GM18868 (cell line): ENCODE measurements around the gene GATA2.

Experiments
- ATAC-seq: cut with Tn5 transposase; IDR thresholded peaks from one replicate; pipeline ENCODE4 v1.9.1; 2021; ENCODE audit warnings: mild to moderate bottlenecking, moderate library complexity; ENCODE audit not compliant: unreplicated experiment

GATA2 gene

DNA sequence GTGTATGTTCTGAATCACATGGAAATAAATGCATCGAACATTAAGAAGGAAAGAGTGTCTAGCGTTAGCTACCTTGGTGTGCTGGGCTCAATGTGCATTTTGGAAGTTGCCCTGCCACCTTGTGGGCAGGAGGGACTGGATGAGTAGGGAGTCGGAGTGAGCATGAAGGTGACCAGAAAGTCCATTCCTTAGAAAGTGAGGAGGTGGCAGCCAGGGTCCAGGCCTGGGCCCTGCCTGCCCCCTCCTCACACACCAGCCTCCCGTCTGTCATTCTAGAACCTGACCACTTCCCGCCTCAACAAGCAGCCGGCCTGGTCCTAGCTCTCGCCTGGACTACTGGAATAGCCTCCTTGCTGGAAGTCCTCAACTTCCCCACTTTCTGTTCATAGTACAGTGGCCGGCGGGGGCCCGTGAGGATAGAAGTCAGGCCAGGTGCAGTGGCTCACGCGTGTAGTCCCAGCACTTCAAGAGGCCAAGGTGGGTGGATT, 10.2 kb upstream of the GATA2 start:
- no peak for ATAC-seq

DNA sequence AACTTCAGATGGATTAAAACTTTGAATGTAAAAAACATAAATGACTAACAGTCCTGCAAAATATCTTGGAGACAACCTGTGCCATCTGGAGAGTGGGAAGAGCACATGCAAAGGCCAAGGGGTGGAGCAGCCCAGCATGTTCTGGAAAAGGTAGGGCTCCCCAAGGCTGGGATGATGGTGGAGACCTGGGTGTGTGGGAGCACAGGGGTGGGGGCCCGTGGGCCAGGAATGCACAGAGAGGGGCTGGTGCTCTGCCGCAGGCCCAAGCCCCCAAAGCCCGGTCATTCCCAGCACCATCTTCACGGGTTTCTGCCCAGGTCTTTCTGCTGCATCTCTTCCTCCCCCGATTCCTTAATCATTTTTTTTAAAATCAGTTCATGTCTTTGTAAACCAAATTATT, 9.7 kb upstream of the GATA2 start:
- no peak for ATAC-seq

DNA sequence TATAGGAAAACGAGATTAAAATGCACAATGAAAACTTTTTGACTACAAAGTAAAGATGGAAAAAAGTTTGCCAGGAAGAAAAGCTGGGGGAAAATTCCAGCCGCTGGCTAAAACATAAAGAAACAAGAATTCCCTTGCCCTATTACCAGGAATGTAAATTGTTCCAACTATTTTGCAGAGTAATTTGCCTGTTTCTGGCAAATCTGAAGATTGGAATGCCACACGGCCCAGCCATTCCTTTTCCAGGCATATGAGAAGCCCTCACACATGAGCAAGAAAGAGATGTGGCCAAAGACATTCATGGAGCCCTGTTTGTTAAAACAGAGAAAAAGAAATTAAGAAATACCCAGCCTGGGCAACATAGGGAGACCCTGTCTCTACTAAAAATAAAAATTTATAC, 8.4 kb upstream of the GATA2 start:
- no peak for ATAC-seq

DNA sequence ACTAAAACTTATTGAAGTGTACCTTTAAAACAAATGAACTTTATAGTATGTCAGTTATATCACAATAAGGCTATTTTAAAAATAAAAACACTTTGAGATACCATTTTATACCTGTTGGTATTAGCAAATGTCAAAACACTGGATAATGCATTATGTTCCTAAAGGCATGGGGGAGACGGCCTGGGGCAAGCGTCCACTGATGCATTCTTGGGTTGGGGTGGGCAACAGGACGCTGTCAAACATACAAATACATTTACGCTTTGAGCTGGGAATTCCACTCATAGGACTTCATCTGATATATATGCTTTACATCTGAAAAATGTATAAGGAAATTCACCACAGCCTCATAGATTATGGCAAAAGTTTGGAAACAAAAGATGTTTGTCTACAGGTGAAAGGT, 7.6 kb upstream of the GATA2 start:
- no peak for ATAC-seq

DNA sequence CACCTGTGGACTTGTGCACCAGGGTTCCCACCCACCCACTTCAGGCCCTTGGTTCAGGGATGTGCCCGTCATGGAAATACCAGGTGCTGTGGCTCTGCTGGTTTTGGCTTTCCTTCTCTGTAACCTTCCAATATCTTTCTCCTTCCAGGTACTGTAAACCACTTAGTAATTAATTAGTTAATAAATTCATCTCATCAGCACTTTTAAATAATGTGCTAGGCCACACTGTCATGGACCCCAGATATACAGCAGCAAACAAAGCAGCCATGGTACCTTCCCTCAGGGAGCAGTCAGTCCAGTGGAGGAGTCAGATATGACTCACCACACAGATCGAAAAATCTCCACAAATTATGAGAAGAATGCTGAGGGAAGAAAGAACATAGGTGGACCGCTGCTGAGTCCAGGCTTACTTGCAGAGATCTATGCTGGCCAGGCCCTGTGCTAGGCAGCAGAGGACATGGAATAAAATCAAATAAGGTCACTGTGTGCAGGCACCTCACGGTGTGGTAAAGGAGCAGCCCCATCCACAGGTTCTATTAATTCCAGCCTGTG, 6.8 kb upstream of the GATA2 start:
- no peak for ATAC-seq

DNA sequence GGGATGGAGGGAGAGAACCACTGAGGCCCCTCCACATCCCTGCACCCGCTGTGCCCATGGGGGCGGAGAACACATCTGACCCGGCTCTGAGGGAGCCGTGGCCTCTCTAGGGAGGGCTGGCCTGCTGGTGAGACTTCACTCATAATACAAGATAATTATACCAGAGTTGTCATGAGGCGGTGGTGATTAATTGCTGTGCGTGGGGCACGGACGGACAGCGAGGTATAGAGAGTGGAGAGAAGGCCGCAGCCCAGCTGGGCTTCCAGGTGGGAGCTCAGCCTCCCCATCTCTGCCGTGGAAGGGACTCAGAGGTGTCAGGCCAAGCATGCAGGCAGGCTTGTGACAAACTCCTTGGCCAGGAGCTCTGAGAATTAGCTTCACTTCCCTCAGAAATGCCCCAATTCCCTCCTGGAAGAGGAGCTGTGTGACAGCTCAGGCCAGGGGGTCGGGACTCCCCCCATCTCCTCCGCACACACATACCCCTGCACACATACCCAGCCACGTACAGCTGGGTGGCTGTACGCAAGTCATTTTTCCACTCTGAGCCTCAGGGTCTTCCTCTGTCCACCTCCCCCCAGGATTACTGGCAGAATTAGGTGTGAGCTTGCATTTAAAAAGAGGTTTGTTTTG, 6.0 kb upstream of the GATA2 start:
- no peak for ATAC-seq

DNA sequence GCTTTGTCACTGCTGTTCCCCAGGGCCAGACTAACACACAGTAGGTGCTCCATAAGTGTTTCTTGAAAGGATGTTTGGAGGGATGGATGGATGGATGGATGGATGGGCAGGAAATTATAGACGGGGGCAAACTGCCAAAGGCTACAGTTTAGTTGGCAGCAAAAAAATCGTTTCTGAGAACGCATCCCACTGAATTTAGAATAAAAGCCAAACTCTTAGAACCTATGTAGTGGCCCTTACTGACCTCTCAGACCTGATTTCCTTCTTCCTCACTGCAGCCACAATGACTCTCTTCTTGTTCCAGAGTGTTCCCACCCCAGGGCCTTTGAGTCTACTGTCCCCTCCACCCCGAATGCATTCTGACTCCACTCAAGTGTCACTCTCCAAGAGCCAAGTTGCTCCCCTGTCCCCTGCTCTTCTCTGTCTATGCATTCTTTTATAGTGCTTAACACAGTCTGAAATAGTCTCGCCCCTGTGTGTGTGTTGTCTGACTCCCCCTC, 5.2 kb upstream of the GATA2 start:
- no peak for ATAC-seq

DNA sequence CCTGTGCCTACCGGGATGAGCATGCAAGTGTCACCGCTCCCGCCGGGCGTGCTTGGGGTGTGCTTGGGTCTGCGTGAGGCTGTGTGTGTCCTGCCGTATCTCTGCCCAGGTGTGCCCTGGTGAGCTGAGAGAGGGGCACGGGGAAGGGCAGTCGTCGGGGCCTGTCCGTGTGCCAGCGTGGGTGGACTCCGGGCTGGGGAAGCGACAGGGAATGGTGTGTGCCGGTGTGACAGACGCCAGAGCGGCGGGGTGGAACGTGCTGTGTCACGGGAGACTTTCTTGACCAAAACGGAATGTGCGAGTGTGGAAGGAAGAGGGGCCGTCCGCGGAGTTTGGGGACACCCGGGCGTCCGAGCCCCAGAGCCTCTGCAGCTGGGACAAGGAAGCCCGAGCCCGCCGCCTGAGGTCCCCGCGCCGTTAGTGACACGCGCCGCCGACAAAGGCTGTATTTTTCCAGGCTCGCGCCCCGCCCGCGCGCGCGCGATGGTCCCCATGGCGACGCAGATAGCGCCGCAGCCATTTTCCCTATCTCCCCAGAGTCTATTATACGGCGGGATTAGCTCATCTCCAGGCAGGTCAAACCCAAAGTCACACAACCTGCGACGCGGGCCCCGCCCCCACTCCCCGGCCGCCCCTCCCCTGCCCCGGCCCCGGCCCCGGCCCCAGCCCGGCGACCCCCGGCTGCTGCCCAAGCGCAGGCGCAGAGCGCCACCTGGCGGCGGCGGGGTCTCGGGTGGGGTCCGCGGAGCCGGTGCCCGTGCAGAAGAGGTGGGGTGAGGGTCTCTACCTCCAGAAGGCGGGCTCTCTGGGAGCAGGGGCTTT, 4.5 kb upstream of the GATA2 start:
- peak; percentile 43 for ATAC-seq

DNA sequence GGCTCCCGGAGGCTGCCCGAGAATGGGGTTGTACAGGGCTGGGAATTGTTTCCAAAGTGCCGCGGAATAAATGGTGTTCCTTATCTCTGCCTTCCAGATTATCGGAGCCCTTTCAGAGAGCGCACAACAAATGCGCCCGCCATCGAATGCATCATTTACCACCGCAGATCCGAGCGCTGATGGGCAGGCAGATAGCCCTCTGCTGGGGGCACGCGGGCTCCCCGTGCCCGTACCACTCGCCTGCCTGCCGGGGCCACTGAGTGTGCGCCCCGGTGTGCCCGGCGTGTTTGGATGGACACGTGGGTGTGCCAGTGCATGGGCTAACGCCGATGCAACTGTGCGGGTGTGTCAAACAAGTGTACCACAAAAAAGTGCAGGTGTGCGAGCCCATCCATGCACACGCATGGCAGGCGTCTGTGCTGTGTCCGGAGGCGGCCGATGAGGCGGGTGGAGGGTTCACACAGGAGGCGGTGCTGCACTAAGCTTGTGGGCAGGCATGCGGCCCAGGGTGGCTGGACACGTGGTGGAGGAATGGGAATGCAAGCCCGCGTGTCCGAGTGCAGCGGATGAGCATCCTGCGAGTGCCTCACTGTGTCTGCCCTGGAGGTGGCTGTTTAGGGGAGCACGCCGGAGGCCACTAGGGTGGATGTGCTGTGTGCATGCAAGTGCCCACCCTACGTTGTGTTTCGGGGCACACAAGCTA, 3.8 kb upstream of the GATA2 start:
- no peak for ATAC-seq

DNA sequence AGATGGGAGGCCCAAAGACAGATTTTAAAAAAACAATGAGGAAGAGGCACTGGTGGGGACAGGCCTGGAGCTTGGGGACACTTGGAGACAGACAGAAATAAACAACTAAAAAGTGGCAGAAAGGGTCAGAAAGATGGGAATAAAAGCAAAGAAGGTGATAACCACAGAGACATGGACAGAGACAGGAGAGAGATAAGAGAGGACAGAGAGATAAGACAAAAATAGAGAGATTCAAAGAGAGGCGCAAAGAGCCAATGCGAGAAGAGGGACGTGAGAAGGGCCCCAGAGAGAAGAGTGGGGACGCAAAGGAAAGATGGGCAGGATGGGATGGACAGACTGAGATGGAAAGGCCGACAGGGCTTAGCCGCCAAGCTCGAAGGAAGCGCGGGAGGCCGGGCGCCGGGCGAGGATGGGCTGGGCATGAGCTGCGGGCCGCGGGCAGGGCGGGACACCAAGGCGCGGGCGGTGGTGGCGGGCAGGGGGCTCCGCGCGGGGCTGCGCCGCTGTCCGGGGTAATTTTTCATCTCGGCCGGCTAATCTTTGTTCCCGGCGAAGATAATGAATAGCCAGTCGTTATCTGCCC, 3.1 kb upstream of the GATA2 start:
- ATAC-seq = no peak

DNA sequence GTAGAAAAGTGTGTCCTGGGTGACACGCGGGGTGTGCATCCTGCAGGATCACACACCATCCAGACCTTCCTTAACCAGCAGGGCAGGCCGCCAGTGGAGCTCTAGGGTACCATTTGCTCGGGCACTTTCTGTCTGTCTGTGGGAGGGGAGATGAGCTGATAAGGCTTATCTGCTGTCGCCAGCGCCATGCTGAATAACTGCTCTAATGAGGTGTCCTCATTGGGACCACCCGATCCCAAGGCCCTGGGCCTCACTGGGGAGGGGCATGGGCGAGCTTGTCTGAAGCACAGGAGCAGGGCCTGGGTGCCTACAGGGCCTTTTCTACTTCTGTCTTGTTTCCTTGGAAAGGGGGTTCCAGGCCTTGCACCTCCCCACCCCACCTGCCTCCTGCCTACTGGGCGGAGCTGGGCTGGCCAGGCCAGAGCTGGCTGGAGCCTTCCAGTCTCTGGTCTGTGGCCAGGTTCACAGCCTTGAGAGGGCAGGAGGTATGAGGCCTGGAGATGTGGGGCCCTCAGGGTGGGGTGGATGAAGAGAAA, 2.5 kb upstream of the GATA2 start:
- ATAC-seq = no peak

DNA sequence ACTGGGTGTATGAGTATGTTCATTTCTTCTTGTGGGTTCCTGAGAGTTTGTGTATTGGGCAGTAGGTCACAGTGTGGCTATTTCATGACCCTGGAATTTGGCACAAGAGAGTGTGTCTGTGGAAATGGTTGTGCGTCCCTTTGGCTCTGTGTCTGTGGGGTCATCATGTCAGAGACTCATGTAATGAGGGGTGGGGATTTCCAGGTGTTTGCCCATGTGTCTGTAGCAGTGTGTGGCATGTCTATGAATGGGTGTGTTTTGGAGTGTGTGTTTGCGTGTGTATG, 1.3 kb upstream of the GATA2 start:
- ATAC-seq = no peak

DNA sequence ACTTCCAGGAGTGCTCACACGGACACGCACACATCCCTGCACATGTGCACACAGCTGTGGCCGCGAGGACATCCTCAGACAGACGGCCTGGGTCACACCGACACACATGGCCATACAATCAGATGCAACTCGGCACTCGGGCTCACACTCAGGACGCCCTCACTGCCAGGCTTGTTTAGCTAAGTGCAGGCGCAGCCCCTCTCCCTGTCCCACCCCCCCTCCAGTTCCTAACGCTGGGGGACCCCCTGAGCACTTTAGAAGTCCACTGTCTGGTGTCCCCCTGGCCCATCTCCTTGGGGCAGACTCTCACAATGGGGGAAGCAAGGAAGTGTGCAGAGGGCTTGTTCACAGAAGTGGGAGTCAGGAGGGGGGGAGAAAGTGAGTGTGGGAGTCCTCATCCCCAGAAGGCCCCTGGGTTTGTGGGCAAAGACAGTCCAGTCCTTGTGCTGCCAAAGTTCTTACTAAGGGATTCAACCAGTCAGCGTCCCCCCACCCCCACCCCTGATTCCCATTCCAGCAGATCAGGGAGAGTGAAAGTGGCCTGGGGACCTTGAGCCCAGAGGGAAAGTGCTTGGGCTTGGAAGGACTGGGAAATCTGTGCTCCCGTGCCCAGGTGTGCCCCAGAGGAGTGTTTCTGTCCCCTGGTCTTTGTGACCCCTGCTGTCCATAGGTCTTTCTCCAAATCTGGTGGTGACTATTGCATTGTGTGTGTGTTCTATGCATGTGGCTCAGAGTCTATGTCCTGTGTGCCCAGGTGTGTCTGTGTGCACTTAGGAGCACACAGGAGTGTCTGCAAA, 767 bp upstream of the GATA2 start:
- no peak for ATAC-seq

DNA sequence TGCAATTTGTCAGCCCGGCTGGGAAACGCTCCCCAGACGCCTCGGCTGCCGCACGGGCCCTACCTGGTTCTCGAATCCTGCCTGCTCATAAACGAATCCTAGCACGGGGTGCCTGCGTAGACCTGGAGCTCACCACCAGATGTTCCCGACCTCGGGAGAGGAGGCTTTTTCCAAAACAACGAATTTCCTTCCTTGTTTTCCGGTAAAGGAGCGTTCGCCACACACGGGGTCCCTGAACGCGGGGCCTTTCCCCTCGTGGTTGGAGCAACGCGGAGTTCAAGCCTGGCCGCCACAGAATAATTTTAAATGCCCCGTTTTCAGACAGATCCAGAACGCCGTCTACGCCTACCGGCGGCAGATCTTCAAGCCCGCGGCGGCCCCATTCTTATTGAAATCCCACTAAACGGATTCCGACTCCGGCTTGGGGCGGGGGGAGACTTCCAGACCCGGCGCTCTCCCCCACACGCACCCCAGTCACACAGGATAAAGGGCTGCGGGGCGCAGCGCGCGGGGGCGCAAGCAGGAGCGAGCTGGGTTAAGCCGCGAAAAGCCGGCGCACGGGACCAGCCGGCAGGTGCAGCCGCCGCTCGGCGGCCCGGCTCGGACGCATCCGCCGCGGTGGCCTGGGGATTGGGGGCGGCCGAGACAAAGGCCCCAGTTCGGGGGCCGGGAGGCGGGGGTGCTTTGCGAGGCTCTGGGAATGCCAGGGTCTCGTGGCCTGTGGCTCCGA, 895 bp downstream of the GATA2 start:
- no peak for ATAC-seq

DNA sequence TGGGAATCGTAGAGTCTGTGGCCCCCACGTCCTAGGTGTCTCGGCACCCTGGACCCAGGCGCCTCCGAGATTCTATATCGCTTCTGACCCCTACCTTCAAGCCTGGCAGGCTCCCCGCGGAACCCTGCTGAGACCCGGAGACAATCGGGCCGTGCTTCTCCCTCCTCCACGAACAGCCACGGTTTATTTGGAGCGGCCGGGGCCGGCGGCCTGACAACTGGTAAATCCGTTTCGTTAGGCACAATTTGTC, 1.4 kb downstream of the GATA2 start:
- ATAC-seq = no peak

DNA sequence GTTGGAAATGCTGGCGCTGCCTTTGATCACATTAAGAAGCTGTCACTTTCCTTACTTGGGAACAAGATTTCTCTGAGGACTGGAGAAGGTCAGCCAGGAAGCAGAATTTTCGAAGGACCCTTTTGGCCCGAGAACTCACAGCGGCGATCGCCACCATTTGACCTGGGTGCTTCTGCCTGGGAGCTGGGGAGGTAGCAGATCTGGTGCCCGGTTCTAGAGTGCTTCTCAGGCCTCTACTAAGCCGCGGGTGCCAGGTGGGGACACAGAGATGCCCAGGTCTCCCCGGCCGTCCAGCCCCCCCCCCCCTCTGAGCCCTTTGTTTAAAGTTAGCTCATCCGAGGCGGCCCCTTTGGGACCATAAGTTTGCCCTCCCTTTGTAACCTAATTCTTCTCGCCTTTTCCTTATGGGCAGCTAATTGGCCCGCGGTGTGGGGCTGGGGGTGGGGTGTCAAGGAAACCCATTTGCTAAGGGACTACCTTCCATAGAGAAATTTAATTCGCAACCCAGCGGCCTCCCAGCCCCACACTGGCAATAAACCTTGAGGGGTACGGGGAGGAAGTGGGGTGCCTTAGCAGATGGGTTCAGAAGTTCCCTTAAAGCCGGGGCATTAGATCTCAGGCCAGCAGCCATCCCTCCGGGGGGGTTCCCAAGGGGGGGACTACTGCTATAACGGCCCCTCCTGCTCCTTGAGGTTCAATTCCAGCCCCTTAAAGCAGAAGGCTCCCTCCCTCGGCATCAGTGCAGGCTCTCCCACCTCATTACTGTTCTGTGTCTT, 1.9 kb downstream of the GATA2 start:
- no peak for ATAC-seq

DNA sequence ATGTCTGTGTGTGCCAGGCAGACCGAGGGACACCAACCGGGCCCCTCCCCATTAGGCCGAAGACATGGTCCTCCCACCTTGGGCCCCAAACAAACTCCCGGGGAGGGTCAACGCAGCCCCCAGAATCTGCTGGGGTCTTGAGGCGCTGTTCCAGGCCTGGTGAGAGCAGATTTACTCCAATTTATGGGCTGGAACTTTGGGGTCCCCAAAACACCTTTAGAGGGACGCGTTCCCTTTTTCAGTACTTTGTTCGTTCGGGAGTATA, 2.4 kb downstream of the GATA2 start:
- no peak for ATAC-seq

DNA sequence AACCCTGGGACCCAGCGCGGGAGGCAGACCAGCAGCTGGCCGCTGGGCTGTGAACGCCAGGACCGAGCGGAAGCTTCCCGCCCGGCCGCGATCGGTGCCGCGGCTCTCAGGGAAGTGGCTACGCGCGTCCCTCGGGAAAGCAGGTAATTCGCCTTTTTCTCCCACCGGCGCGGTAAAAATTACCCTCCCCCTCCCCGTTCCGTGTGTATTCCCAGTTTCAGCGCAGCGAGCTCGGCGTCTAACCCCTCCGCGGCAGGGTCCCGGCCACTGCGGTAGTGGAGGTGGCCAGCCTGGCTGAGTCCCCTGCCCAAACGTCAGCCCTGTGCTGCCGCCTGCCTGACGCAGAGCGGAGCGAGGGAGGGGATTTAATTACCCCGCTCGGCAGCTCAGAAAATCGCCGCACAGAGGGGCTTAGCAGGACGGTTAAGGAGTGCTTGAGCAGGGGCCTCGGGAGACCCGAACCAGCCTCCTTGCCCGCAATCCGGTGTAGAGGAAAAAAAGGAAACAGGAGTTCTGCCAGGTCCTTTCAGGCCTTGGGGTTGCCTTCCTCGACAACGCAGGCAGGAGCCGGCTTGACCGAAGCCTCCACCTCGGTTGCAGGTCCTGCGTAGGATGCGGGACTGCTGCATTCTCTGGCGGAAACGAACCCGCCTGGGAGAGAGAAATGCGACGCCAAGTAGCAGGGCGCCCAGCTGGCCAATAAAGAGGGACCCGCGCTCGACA, 2.9 kb downstream of the GATA2 start:
- no peak for ATAC-seq

DNA sequence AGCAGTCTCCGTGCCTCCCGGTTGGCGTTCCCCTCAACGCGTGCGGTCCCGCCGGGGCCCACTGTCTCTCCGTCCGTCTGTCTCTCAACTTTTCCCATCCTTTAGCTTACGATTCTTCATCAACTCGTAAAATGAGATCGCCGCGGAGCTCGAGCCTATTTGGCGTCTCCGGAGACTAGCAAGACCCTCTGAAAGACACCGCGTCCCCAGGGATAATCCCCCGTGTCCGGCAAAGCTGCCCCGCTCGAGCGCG, 3.4 kb downstream of the GATA2 start:
- no peak for ATAC-seq
